SK-N-SH treated with all-trans-retinoic acid at 6 μM for 48 hours (cell line): ENCODE results near the gene TRIL.

Experiments used
- ATAC-seq: fragments of 200-7000 bp; cut with Tn5 transposase; 3 replicates; pipeline ENCODE4 v1.9.1; 2020; ENCODE audit warnings: mild to moderate bottlenecking, moderate library complexity
- ARNTL ChIP-seq: fragments of 450-650 bp; formaldehyde crosslinking; IDR thresholded peaks from 2 replicates; pipeline ENCODE4 v1.5.0; 2020; ENCODE audit warnings: low read depth, mild to moderate bottlenecking, moderate library complexity, borderline replicate concordance
- CSDC2 ChIP-seq: fragments of 250-450 bp; sonication (Bioruptor Pico); IDR thresholded peaks from 2 replicates; pipeline ENCODE4 v1.5.0; 2020; ENCODE audit warnings: mild to moderate bottlenecking, moderate library complexity
- ESRRG ChIP-seq: fragments of 250-450 bp; sonication (Bioruptor Pico); IDR thresholded peaks from 2 replicates; pipeline ENCODE4 v1.6.1; 2021; ENCODE audit warnings: mild to moderate bottlenecking
- GLIS3 ChIP-seq: fragments of 250-450 bp; sonication (Bioruptor Pico); IDR thresholded peaks from 2 replicates; pipeline ENCODE4 v1.5.0; 2020; ENCODE audit warnings: mild to moderate bottlenecking, moderate library complexity
- ISL1 ChIP-seq: fragments of 250-450 bp; sonication (Bioruptor Pico); IDR thresholded peaks from 2 replicates; pipeline ENCODE4 v2.1.2; 2022; ENCODE audit warnings: mild to moderate bottlenecking, moderate library complexity
- OSR1 ChIP-seq: fragments of 250-450 bp; sonication (Bioruptor Pico); IDR thresholded peaks from 2 replicates; pipeline ENCODE4 v1.8.0; 2022; ENCODE audit warnings: moderate library complexity, mild to moderate bottlenecking, inconsistent platforms
- PATZ1 ChIP-seq: fragments of 250-450 bp; sonication (Bioruptor Pico); IDR thresholded peaks from 2 replicates; pipeline ENCODE4 v1.8.0; 2020; ENCODE audit warnings: mild to moderate bottlenecking, moderate library complexity, borderline replicate concordance
- POU6F1 ChIP-seq: fragments of 250-450 bp; sonication (Bioruptor Pico); IDR thresholded peaks from 2 replicates; pipeline ENCODE4 v1.8.0; 2021; ENCODE audit warnings: low read depth, mild to moderate bottlenecking, moderate library complexity, borderline replicate concordance
- PPARA ChIP-seq: fragments of 250-450 bp; sonication (Bioruptor Pico); IDR thresholded peaks from 2 replicates; pipeline ENCODE4 v1.5.0; 2020; ENCODE audit warnings: mild to moderate bottlenecking, borderline replicate concordance
- SNAI2 ChIP-seq: fragments of 250-450 bp; sonication (Bioruptor Pico); IDR thresholded peaks from 2 replicates; pipeline ENCODE4 v1.5.0; 2020; ENCODE audit warnings: mild to moderate bottlenecking, moderate library complexity
- TCF4 ChIP-seq: fragments of 250-450 bp; sonication (Bioruptor Pico); IDR thresholded peaks from 2 replicates; pipeline ENCODE4 v1.8.0; 2021; ENCODE audit warnings: mild to moderate bottlenecking, moderate library complexity, borderline replicate concordance
- TOX ChIP-seq: fragments of 250-450 bp; sonication (Bioruptor Pico); IDR thresholded peaks from 2 replicates; pipeline ENCODE4 v1.8.0; 2021; ENCODE audit warnings: mild to moderate bottlenecking, moderate library complexity, borderline replicate concordance
- TSHZ2 ChIP-seq: fragments of 250-450 bp; sonication (Bioruptor Pico); IDR thresholded peaks from 2 replicates; pipeline ENCODE4 v1.5.0; 2020; ENCODE audit warnings: mild to moderate bottlenecking, moderate library complexity
- ZC3H10 ChIP-seq: fragments of 250-450 bp; sonication (Bioruptor Pico); IDR thresholded peaks from 2 replicates; pipeline ENCODE4 v1.5.1; 2021; ENCODE audit warnings: mild to moderate bottlenecking, moderate library complexity
- ZFP3 ChIP-seq: fragments of 250-450 bp; sonication (Bioruptor Pico); IDR thresholded peaks from 2 replicates; pipeline ENCODE4 v1.5.0; 2020; ENCODE audit warnings: mild to moderate bottlenecking, moderate library complexity
- ZFP30 ChIP-seq: fragments of 450-650 bp; formaldehyde crosslinking; IDR thresholded peaks from 2 replicates; pipeline ENCODE4 v1.5.0; 2022; ENCODE audit warnings: mild to moderate bottlenecking, moderate library complexity
- ZNF565 ChIP-seq: fragments of 450-650 bp; formaldehyde crosslinking; conservative IDR thresholded peaks from 2 replicates; pipeline ENCODE4 v1.5.0; 2020; ENCODE audit warnings: low read depth, mild to moderate bottlenecking, moderate library complexity
- ZNF70 ChIP-seq: fragments of 450-650 bp; formaldehyde crosslinking; IDR thresholded peaks from 2 replicates; pipeline ENCODE4 v1.5.0; 2020; ENCODE audit warnings: mild to moderate bottlenecking, moderate library complexity
- ZNF8 ChIP-seq: fragments of 450-650 bp; formaldehyde crosslinking; IDR thresholded peaks from 2 replicates; pipeline ENCODE4 v1.5.0; 2020; ENCODE audit warnings: mild to moderate bottlenecking, moderate library complexity
- TF ChIP-seq, protein P1 (sequence below): fragments of 250-450 bp; sonication (Bioruptor Pico); IDR thresholded peaks from 2 replicates; pipeline ENCODE4 v1.5.1; 2021; ENCODE audit warnings: mild to moderate bottlenecking, moderate library complexity

The TRIL gene

DNA sequence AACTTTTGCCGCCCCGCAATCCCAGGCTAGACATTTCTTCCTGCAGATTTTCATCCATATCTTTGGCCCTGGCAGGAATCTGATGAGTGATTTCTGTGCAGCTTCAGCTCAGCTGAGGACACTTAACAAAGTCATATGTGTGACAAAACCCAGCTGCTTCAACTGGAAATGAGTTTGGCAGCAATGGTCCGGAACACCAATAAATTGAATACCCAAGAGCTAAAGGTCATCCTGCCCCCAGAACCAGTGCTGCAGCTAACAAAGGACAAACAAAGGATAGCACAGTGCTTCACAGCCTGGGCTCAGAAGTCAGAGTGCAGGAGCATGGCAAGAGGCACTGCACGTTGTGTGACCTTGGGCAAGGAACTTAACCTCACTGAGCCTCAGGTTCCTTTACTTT, 40.0 kb upstream of the TRIL start:
- TF ChIP-seq OSR1 (CRISPR knock-in tag) = no peak
- TF ChIP-seq, protein P1, sequence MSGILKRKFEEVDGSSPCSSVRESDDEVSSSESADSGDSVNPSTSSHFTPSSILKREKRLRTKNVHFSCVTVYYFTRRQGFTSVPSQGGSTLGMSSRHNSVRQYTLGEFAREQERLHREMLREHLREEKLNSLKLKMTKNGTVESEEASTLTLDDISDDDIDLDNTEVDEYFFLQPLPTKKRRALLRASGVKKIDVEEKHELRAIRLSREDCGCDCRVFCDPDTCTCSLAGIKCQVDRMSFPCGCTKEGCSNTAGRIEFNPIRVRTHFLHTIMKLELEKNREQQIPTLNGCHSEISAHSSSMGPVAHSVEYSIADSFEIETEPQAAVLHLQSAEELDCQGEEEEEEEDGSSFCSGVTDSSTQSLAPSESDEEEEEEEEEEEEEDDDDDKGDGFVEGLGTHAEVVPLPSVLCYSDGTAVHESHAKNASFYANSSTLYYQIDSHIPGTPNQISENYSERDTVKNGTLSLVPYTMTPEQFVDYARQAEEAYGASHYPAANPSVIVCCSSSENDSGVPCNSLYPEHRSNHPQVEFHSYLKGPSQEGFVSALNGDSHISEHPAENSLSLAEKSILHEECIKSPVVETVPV = no peak
- TF ChIP-seq PATZ1 (CRISPR knock-in tag) = no peak
- TF ChIP-seq ZNF70 (CRISPR knock-in tag) = no peak
- TF ChIP-seq TSHZ2 (CRISPR knock-in tag) = no peak
- TF ChIP-seq ZC3H10 = no peak
- TF ChIP-seq ZNF8 (CRISPR knock-in tag) = no peak
- TF ChIP-seq SNAI2 (CRISPR knock-in tag) = no peak
- no peak for ATAC-seq

DNA sequence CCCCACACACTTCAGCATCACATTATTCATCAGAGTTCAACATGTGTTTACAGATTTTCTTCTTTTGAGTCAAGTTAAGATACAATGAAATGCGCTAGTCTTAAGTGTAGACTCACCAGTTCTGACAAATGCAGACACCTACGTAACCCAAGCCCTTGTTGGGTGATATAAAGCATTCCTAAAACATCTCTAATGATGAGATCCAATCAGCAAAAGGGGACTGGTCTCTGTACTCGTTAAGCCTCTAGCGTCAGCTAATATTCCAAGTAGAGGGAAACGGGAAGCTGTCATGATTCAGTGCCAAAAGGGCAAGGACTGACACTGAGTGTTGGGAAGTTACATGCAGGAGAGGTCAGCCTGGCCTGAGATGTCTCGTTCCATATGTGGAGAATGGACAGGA, 38.7 kb upstream of the TRIL start:
- TF ChIP-seq GLIS3 (no peak), ZNF70 (CRISPR knock-in tag) (no peak), ESRRG (CRISPR knock-in tag) (no peak), ZFP30 (CRISPR knock-in tag) (no peak), SNAI2 (CRISPR knock-in tag) (no peak), ZC3H10 (no peak), OSR1 (CRISPR knock-in tag) (no peak), ZNF565 (CRISPR knock-in tag) (no peak), POU6F1 (CRISPR knock-in tag) (no peak), TCF4 (no peak), ZFP3 (no peak), ISL1 (CRISPR knock-in tag) (no peak), CSDC2 (no peak), ARNTL (no peak), PATZ1 (CRISPR knock-in tag) (no peak), PPARA (CRISPR knock-in tag) (no peak), TSHZ2 (CRISPR knock-in tag) (no peak), TOX (CRISPR knock-in tag) (no peak)
- TF ChIP-seq, protein P1 = no peak
- no peak for ATAC-seq
